NOMO-1 treated with dmso at 0.1 percent for 144 hours (cell line): Measurements from ENCODE around the gene SLC34A1.

Experiments used
- DNase-seq: peaks from one replicate; lab custom pipeline; 2025; ENCODE audit not compliant: unreplicated experiment; lab: John Stamatoyannopoulos, UW

SLC34A1 gene

GRCh38 chr5:177386542-177386941 lies 2.3 kb downstream of the SLC34A1 start:
- no peak for DNase-seq

- no peak for DNase-seq
Observed at GRCh38 chr5:177387405-177387804, 3.2 kb downstream of the SLC34A1 start.

- DNase-seq = no peak
Observed at GRCh38 chr5:177388521-177389052, 4.4 kb downstream of the SLC34A1 start.

GRCh38 chr5:177389241-177390169 lies 5.3 kb downstream of the SLC34A1 start:
- peak; percentile 77 for DNase-seq

- DNase-seq = peak; percentile 73
Observed at GRCh38 chr5:177390363-177391300, 6.4 kb downstream of the SLC34A1 start.

- DNase-seq = no peak
Observed at GRCh38 chr5:177392765-177393164, 8.5 kb downstream of the SLC34A1 start.

- DNase-seq = peak; percentile 16
Observed at GRCh38 chr5:177393206-177393765, 9.1 kb downstream of the SLC34A1 start.

GRCh38 chr5:177393990-177394389 lies 9.8 kb downstream of the SLC34A1 start:
- DNase-seq = no peak

GRCh38 chr5:177396078-177396477 lies 11.8 kb downstream of the SLC34A1 start:
- DNase-seq = no peak

- no peak for DNase-seq
Observed at GRCh38 chr5:177396807-177397206, 12.6 kb downstream of the SLC34A1 start.

GRCh38 chr5:177397875-177398390 lies 13.7 kb downstream of the SLC34A1 start:
- DNase-seq = no peak

GRCh38 chr5:177399997-177400868 lies 16.0 kb downstream of the SLC34A1 start, which contains the start of gene PFN3:
Gene PFN3, minus strand, starts transcription at chr5:177400661. Its CDS starts 85 bp downstream, at chr5:177400576.
- DNase-seq = no peak

GRCh38 chr5:177402271-177403043 lies 18.2 kb downstream of the SLC34A1 start:
- DNase-seq = no peak

- no peak for DNase-seq
Observed at GRCh38 chr5:177403102-177403791, 19.0 kb downstream of the SLC34A1 start.

- DNase-seq = peak; percentile 87
Observed at GRCh38 chr5:177403792-177404640, 19.8 kb downstream of the SLC34A1 start.

GRCh38 chr5:177404641-177405179 lies 20.5 kb downstream of the SLC34A1 start:
- DNase-seq = no peak

GRCh38 chr5:177405312-177405711 lies 21.1 kb downstream of the SLC34A1 start:
- no peak for DNase-seq
